MM.1S (cell line): ENCODE data around the gene CHTF18.

Source experiments
- CTCF ChIP-seq: fragments of 300-600 bp; sonication (generic); IDR thresholded peaks from 2 replicates; pipeline ENCODE4 v1.5.1; 2016; ENCODE audit warnings: antibody characterized with exemption, low read length, mixed read lengths
- EZH2 ChIP-seq: fragments of 300-600 bp; sonication (generic); optimal IDR thresholded peaks from 2 replicates; pipeline ENCODE3; 2017; ENCODE audit warnings: low read depth, mild to moderate bottlenecking, antibody characterized with exemption, low read length, mixed read lengths
- EZH2phosphoT487 ChIP-seq: fragments of 300-600 bp; sonication (generic); IDR thresholded peaks from 2 replicates; pipeline ENCODE4 v1.6.1; 2018; ENCODE audit warnings: antibody characterized with exemption, low read length

- TF ChIP-seq CTCF (no peak), EZH2phosphoT487 (no peak), EZH2 (no peak)
Measured at GRCh38 chr16:787321-787966, 976 bp upstream of the CHTF18 start.
